ENCODE results near the gene SMYD5.

DNA sequence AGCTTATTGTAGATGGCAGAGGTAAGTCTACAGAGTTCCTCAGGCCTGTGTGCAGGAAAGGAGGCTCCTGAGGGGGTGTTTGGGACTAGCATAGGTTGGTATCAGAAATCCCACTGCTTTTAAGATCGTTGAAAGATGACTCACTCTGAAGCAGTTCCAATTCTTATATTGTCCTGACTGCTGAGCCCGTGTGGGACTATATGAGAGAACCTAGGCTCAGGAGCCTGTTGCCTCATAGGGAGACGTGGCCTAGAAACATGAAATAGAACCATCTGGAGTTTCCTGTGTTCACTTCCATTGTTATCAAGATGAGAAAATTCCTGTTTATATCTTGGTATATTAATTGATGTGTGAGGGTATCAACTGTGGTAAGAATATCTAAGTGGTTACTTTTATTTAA lies 25.7 kb downstream of the SMYD5 start:
- TF ChIP-seq, protein P1, sequence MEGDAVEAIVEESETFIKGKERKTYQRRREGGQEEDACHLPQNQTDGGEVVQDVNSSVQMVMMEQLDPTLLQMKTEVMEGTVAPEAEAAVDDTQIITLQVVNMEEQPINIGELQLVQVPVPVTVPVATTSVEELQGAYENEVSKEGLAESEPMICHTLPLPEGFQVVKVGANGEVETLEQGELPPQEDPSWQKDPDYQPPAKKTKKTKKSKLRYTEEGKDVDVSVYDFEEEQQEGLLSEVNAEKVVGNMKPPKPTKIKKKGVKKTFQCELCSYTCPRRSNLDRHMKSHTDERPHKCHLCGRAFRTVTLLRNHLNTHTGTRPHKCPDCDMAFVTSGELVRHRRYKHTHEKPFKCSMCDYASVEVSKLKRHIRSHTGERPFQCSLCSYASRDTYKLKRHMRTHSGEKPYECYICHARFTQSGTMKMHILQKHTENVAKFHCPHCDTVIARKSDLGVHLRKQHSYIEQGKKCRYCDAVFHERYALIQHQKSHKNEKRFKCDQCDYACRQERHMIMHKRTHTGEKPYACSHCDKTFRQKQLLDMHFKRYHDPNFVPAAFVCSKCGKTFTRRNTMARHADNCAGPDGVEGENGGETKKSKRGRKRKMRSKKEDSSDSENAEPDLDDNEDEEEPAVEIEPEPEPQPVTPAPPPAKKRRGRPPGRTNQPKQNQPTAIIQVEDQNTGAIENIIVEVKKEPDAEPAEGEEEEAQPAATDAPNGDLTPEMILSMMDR (IDR thresholded peaks at IDR 0.05): no peak
- TF ChIP-seq EP300 (IDR thresholded peaks at IDR 0.05) (no peak), POLR2A (IDR thresholded peaks at IDR 0.05) (no peak)
